Glutamatergic neuron (in vitro differentiated cells): ENCODE results near the gene TMEM151B. TPM values are rescaled to one million over a fixed set of nuclear protein-coding genes. Genes with fewer than 3 reads are reported as not detected.
A peak's percentile ranks its signal among the peaks of the same experiment; 100 is the strongest.

ENCODE experiments used
- DNase-seq: peaks from one replicate; pipeline ENCODE4 v3.0.0; 2022
- H3K27ac Mint-ChIP-seq: one replicate; pipeline ENCODE4 v1.8.0; 2020; ENCODE audit warnings: mild to moderate bottlenecking, mixed read lengths, inconsistent platforms; ENCODE audit not compliant: unreplicated experiment
- H3K27me3 Mint-ChIP-seq: one replicate; pipeline ENCODE4 v1.8.0; 2020; ENCODE audit warnings: mild to moderate bottlenecking, moderate library complexity, mixed read lengths, inconsistent platforms; ENCODE audit not compliant: unreplicated experiment
- H3K36me3 Mint-ChIP-seq: one replicate; pipeline ENCODE4 v1.8.0; 2020; ENCODE audit warnings: mild to moderate bottlenecking, mixed read lengths, inconsistent platforms; ENCODE audit not compliant: unreplicated experiment
- H3K4me1 Mint-ChIP-seq: one replicate; pipeline ENCODE4 v1.8.0; 2020; ENCODE audit warnings: mild to moderate bottlenecking, low read depth, mixed read lengths, inconsistent platforms; ENCODE audit not compliant: unreplicated experiment
- H3K4me3 Mint-ChIP-seq: one replicate; pipeline ENCODE4 v1.8.0; 2020; ENCODE audit warnings: mild to moderate bottlenecking, mixed read lengths, inconsistent platforms; ENCODE audit not compliant: unreplicated experiment
- H3K9me3 Mint-ChIP-seq: one replicate; pipeline ENCODE4 v1.8.0; 2020; ENCODE audit warnings: mild to moderate bottlenecking, moderate library complexity, mixed read lengths, inconsistent platforms; ENCODE audit not compliant: unreplicated experiment
- total RNA-seq: library from RNA; stranded (reverse); fragmentation: NEBNext Ultra II Directional; extraction: Animal tissue kit (Norgen Biotek cat#: 25700); gene quantifications from one replicate; pipeline ENCODE4 v1.2.1, GENCODE V29; 2021; ENCODE audit not compliant: unreplicated experiment
- TF ChIP-seq, protein P1 (sequence below): fragments of 200-600 bp; sonication (generic); IDR thresholded peaks from one replicate; pipeline ENCODE4 v1.5.0; 2021; ENCODE audit not compliant: partially characterized antibody, unreplicated experiment

The TMEM151B gene
- total RNA-seq, 1 donor from 2014 or later, result 51.3 TPM

DNA sequence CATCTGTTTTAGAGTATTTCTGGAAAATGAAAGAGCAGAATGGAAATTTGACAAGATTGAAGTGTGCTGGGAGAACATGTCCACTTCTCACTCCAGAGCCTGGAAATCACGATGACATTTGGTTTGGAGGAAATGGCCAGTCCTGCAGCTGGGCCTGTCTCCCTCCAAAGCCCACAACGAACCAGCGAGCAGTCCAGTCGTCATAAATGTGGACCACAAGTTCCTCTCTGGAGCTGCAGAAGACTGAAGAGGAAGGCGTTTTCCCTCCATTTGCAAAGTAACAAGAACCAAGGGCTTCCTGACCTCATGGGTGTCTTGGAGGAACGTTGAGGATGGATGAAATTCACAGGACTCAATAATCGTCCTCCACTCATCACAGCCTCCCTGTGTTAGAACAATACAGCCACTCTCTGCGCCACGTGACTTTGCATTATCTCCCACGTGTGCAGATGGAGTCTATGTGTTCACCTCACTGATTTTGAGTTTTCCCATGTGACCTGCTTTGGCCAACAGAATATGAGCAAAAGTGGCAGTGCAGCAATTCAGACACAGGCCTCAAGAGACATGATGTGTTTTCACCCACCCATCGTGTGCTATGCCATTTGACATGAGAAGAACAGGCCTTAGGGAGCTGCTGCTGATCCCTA lies 63.1 kb downstream of the TMEM151B start:
- Mint-ChIP-seq H3K4me3 (no peak overlapping the region), H3K36me3 (no peaks in the 10 kb centered on the region), H3K27me3 (no peaks in the 10 kb centered on the region), H3K27ac (peak overlapping the region; percentile 13), H3K9me3 (peaks cover 4% of the 10 kb centered on the region), H3K4me1 (peaks cover 26% of the 10 kb centered on the region)
- TF ChIP-seq, protein P1, sequence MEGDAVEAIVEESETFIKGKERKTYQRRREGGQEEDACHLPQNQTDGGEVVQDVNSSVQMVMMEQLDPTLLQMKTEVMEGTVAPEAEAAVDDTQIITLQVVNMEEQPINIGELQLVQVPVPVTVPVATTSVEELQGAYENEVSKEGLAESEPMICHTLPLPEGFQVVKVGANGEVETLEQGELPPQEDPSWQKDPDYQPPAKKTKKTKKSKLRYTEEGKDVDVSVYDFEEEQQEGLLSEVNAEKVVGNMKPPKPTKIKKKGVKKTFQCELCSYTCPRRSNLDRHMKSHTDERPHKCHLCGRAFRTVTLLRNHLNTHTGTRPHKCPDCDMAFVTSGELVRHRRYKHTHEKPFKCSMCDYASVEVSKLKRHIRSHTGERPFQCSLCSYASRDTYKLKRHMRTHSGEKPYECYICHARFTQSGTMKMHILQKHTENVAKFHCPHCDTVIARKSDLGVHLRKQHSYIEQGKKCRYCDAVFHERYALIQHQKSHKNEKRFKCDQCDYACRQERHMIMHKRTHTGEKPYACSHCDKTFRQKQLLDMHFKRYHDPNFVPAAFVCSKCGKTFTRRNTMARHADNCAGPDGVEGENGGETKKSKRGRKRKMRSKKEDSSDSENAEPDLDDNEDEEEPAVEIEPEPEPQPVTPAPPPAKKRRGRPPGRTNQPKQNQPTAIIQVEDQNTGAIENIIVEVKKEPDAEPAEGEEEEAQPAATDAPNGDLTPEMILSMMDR, result no peak
- DNase-seq, result no peak

DNA sequence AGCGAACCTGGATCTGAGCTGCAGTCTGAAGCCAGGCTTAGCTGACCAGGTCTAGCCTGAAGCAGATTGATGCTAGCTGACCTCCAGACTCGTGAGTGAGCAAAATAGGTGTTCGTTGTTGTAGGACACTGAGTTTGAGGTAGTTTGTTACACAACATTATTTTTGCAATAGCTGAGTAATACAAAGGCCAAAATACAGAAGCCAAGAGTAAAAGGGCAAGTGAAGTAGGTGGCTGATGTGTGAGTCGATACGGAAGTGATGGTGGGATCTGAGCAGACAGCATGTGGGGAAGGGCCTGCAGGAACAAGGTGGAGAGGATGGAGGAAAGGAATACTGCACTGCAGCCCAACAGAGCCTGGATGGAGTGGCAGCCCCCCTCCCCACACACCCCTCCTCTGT lies 63.7 kb downstream of the TMEM151B start:
- DNase-seq, result no peak
- no peaks in the 10 kb centered on the region for H3K27me3 Mint-ChIP-seq
- peaks cover 21% of the 10 kb centered on the region for H3K4me1 Mint-ChIP-seq
- no peak overlapping the region for H3K27ac Mint-ChIP-seq
- H3K36me3 Mint-ChIP-seq, result no peaks in the 10 kb centered on the region
- no peak overlapping the region for H3K4me3 Mint-ChIP-seq
- peaks cover under 1% of the 10 kb centered on the region for H3K9me3 Mint-ChIP-seq
- TF ChIP-seq, protein P1, result no peak

DNA sequence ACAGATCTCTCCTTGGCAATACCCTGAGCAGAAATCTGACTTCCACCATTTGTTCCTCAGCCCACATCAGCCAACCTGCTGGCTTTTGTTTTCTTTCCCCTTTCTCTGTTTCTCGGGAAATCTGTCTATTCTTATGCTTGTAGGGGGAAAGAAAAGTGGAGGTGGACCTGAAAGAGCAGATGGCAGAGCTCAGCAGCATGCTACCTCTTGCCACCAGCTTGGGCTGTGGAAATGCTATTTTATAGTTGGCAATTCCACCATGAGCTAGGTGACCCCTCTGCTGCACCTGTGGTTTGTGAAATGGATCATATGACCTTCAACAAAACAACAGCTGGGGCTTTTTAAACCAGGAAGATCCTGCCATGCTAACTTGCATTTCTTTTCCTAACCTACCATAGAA lies 65.4 kb downstream of the TMEM151B start:
- Mint-ChIP-seq H3K27me3 (no peaks in the 10 kb centered on the region), H3K4me1 (peaks cover 14% of the 10 kb centered on the region), H3K9me3 (no peaks in the 10 kb centered on the region), H3K27ac (no peak overlapping the region), H3K4me3 (no peak overlapping the region), H3K36me3 (no peaks in the 10 kb centered on the region)
- TF ChIP-seq, protein P1, result no peak
- no peak for DNase-seq

DNA sequence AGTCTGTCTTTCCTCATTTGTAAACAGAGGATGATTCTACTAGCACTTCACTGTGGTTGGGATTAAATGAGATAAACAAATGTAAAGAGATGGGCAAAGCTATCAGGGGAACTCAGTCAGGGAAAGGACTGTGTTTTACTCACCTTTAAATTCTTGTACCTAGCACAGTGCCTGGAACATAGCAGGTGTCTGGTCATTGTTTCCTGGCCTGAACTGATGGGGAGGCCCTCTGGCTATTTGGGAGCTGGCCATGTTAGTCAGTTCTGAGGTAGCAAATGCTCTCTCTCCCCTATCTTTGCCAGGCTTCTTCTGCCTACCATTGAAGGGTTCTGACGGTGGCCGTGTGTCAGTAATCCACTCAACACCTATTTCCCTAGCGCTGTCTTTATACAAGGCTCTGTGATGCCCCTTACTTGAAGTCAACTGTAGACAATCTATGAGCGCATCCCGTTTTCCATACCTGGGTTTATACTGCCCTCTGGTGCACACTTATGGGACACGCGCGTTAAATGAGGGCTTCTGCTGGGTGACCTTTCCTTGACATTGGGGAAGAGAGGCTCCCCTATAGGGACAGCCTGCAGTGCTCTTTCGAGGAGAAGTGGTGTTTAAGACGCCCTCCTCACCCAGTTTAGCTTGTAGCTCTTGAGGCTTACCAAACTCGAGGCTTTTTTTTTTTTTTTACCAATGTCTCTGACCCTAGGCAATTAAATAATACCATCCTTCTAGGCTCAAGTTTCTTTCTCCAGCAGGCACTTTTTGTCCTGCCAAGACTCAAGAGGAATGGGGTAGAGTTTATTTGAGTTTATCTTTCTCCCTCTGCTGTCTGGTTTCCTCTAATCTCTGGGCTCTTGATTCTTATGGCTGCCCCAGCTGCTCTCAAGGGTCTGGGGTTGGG lies 68.2 kb downstream of the TMEM151B start:
- peak; percentile 78 for DNase-seq
- no peaks in the 10 kb centered on the region for H3K9me3 Mint-ChIP-seq
- peaks cover 1% of the 10 kb centered on the region for H3K27me3 Mint-ChIP-seq
- H3K4me3 Mint-ChIP-seq, result no peak overlapping the region
- no peaks in the 10 kb centered on the region for H3K36me3 Mint-ChIP-seq
- H3K4me1 Mint-ChIP-seq, result peaks cover under 1% of the 10 kb centered on the region
- TF ChIP-seq, protein P1, result peak; percentile 77
- no peak overlapping the region for H3K27ac Mint-ChIP-seq

DNA sequence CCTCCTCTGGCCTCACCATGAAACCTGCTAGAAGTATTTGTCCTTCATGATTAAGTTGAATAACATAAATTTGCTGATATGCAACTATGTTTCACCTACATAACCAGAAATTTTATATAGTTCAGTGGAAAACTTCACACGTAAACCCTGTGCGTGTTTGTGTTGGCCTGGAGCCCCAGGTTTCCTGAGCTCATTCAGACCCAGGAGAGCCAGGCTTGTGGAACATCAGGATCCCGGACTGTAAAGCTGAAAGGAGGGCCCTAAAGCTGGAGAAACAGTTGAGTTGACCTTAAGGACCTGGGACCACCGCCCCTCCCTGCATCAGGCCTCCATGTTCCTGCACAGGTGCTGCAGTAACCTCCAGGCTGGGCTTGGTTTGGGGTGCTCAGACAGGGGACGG lies 69.1 kb downstream of the TMEM151B start:
- Mint-ChIP-seq H3K27me3 (peaks cover 4% of the 10 kb centered on the region), H3K4me1 (no peaks in the 10 kb centered on the region), H3K36me3 (no peaks in the 10 kb centered on the region), H3K9me3 (no peaks in the 10 kb centered on the region), H3K27ac (no peak overlapping the region), H3K4me3 (no peak overlapping the region)
- DNase-seq, result no peak
- TF ChIP-seq, protein P1, result no peak
